Nephron (organoid): ENCODE data around the gene TBXAS1.

ENCODE experiments used
- H3K27ac Mint-ChIP-seq, 3 experiments: 2 replicates each; pipeline ENCODE4 v1.8.0; 2020; ENCODE audit warnings: mixed read lengths in 3 of 3, mild to moderate bottlenecking in 2 of 3, moderate library complexity in 1 of 3
- H3K27me3 Mint-ChIP-seq: 2 replicates; pipeline ENCODE4 v1.8.0; 2021; ENCODE audit warnings: low read depth, mild to moderate bottlenecking, moderate library complexity, mixed read lengths
- H3K36me3 Mint-ChIP-seq: 2 replicates; pipeline ENCODE4 v1.8.0; 2020; ENCODE audit warnings: low read depth, mixed read lengths
- H3K4me1 Mint-ChIP-seq: 2 replicates; pipeline ENCODE4 v1.8.0; 2020; ENCODE audit warnings: mixed read lengths
- H3K4me3 Mint-ChIP-seq, 3 experiments: 2 replicates each; pipeline ENCODE4 v1.8.0; 2020; ENCODE audit warnings: mild to moderate bottlenecking in 3 of 3, mixed read lengths in 3 of 3, moderate library complexity in 2 of 3
- H3K9me3 Mint-ChIP-seq: 2 replicates; pipeline ENCODE4 v1.8.0; 2020; ENCODE audit warnings: mixed read lengths
- TF ChIP-seq, protein P1 (sequence below), 3 experiments: fragments of 200-600 bp; sonication (generic); IDR thresholded peaks; one replicate each; pipeline ENCODE4 v1.5.0; 2021; ENCODE audit warnings: antibody characterized with exemption in 3 of 3; ENCODE audit not compliant: unreplicated experiment in 3 of 3

The TBXAS1 gene

DNA sequence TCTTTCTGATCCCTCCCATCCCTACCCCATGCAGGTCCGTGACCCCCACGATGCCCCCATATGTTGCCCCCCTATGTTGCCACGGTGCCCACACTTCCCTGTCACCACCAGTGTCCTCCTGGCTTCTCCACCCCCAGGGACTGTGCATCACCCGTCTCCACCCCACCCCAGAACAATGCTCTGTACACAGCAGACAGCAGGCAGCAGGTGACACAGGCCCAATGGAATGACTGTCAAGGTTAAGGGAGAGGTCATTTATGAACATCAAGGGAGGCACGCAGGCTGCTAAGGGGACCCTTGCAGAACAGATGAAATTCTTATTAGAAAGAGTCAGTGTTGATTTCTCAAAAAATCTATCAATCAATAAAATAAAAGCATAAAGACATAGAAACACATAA, 162.2 kb downstream of the TBXAS1 start:
- Mint-ChIP-seq H3K27ac (peak overlapping the region; percentile 27 to 84 (median 65)), H3K36me3 (no peaks in the 10 kb centered on the region), H3K9me3 (no peaks in the 10 kb centered on the region), H3K4me3 (no peak overlapping the region), H3K4me1 (peaks cover 39% of the 10 kb centered on the region), H3K27me3 (peaks cover 3% of the 10 kb centered on the region)
- TF ChIP-seq, protein P1, sequence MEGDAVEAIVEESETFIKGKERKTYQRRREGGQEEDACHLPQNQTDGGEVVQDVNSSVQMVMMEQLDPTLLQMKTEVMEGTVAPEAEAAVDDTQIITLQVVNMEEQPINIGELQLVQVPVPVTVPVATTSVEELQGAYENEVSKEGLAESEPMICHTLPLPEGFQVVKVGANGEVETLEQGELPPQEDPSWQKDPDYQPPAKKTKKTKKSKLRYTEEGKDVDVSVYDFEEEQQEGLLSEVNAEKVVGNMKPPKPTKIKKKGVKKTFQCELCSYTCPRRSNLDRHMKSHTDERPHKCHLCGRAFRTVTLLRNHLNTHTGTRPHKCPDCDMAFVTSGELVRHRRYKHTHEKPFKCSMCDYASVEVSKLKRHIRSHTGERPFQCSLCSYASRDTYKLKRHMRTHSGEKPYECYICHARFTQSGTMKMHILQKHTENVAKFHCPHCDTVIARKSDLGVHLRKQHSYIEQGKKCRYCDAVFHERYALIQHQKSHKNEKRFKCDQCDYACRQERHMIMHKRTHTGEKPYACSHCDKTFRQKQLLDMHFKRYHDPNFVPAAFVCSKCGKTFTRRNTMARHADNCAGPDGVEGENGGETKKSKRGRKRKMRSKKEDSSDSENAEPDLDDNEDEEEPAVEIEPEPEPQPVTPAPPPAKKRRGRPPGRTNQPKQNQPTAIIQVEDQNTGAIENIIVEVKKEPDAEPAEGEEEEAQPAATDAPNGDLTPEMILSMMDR (IDR thresholded peaks at IDR 0.05; ENCODE audit: unreplicated experiment in 3 of 3), result no peak

- Mint-ChIP-seq H3K9me3 (no peaks in the 10 kb centered on the region), H3K36me3 (no peaks in the 10 kb centered on the region), H3K4me3 (no peak overlapping the region), H3K27ac (peak overlapping the region; percentile 65 to 84 (median 80)), H3K4me1 (peaks cover 45% of the 10 kb centered on the region), H3K27me3 (peaks cover 8% of the 10 kb centered on the region)
- TF ChIP-seq, protein P1 (IDR thresholded peaks at IDR 0.05; ENCODE audit: unreplicated experiment in 3 of 3), result no peak
Observed at GRCh38 chr7:139991911-139992310, 162.8 kb downstream of the TBXAS1 start.

GRCh38 chr7:139992353-139993044, 163.4 kb downstream of the TBXAS1 start:
- Mint-ChIP-seq H3K27me3 (peaks cover 8% of the 10 kb centered on the region), H3K9me3 (no peaks in the 10 kb centered on the region), H3K4me3 (no peak overlapping the region), H3K4me1 (peaks cover 43% of the 10 kb centered on the region), H3K36me3 (no peaks in the 10 kb centered on the region), H3K27ac (peak overlapping the region; percentile 65 to 84 (median 80))
- TF ChIP-seq, protein P1 (IDR thresholded peaks at IDR 0.05; ENCODE audit: unreplicated experiment in 3 of 3), result no peak

DNA sequence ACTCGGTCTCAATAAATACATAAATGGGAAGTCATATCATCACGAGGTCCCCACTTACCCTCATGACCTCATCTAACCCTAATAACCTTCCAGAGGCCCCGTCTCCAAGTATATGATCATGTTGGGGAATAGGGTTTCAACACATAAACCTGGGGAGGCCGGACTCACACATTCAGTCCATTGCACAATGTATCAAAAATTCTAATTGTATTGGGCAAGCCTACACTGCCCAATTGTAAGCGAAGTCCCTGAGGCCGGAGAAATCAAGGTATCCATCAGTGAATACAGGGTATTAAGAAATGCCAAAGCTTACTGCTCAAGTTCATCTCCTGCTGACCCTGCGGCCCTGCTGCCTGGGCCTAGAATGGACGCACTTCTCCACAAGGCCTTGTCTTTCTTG, 164.1 kb downstream of the TBXAS1 start:
- TF ChIP-seq, protein P1 (IDR thresholded peaks at IDR 0.05; ENCODE audit: unreplicated experiment in 3 of 3), result no peak
- no peak overlapping the region for H3K27ac Mint-ChIP-seq
- H3K9me3 Mint-ChIP-seq, result no peaks in the 10 kb centered on the region
- H3K4me1 Mint-ChIP-seq, result peaks cover 39% of the 10 kb centered on the region
- no peaks in the 10 kb centered on the region for H3K36me3 Mint-ChIP-seq
- no peak overlapping the region for H3K4me3 Mint-ChIP-seq
- peaks cover 8% of the 10 kb centered on the region for H3K27me3 Mint-ChIP-seq

DNA sequence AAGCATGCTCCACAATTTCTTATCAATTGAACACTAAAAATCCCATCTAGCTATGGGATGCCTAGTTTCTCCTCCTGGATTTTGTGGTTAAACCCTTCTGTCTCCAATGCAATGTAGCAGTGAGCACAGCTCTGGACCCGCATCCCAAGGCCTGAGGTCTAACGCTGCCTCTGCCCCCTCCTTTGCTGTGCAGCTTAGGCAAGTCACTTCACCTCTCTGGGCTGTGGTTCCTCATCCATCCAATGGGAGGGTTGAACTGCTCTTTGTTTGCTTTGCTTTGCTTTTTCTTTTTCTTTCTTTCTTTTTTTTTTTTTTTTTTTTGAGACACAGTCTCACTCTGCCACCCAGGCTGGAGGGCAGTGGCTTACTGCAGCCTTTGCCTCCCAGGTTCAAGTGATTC, 164.5 kb downstream of the TBXAS1 start:
- Mint-ChIP-seq H3K36me3 (no peaks in the 10 kb centered on the region), H3K9me3 (no peaks in the 10 kb centered on the region), H3K27ac (no peak overlapping the region), H3K4me3 (no peak overlapping the region), H3K27me3 (peaks cover 8% of the 10 kb centered on the region), H3K4me1 (peaks cover 39% of the 10 kb centered on the region)
- TF ChIP-seq, protein P1 (IDR thresholded peaks at IDR 0.05; ENCODE audit: unreplicated experiment in 3 of 3), result no peak

- no peaks in the 10 kb centered on the region for H3K36me3 Mint-ChIP-seq
- TF ChIP-seq, protein P1 (IDR thresholded peaks at IDR 0.05; ENCODE audit: unreplicated experiment in 3 of 3), result no peak
- H3K9me3 Mint-ChIP-seq, result no peaks in the 10 kb centered on the region
- H3K4me1 Mint-ChIP-seq, result peaks cover 39% of the 10 kb centered on the region
- H3K27ac Mint-ChIP-seq, result peak overlapping the region; percentile 78 to 84 (median 82)
- H3K27me3 Mint-ChIP-seq, result peaks cover 8% of the 10 kb centered on the region
- H3K4me3 Mint-ChIP-seq, result no peak overlapping the region
Observed at GRCh38 chr7:139994356-139994755, 165.3 kb downstream of the TBXAS1 start.
